Lower leg skin (tissue), 4 donors: Measurements from ENCODE around the gene GSN. TPM values are rescaled to one million over a fixed set of nuclear protein-coding genes. Genes with fewer than 3 reads are reported as not detected.

Experiments
- DNase-seq, 2 donors: peaks; one replicate each; pipeline ENCODE4 v3.0.0-alpha.2; 2019; ENCODE audit warnings: low spot score in 2 of 2
- H3K4me3 ChIP-seq: fragments of 200-600 bp; sonication (generic); 2 replicates; pipeline ENCODE4 v1.5.1; 2017; ENCODE audit warnings: mild to moderate bottlenecking, low read depth; ENCODE audit not compliant: poor library complexity, severe bottlenecking
- CTCF ChIP-seq, 3 donors: fragments of 450-650 bp; IDR thresholded peaks; one replicate each; pipeline ENCODE4 v1.5.1; 2016; ENCODE audit warnings: antibody characterized with exemption in 3 of 3, mild to moderate bottlenecking in 3 of 3, moderate library complexity in 2 of 3
- POLR2A ChIP-seq, 2 donors: fragments of 450-650 bp; IDR thresholded peaks; one replicate each; pipeline ENCODE4 v1.6.1; 2016 to 2017; ENCODE audit warnings: antibody characterized with exemption in 2 of 2, mild to moderate bottlenecking in 1 of 2, moderate library complexity in 1 of 2
- WGBS, 2 donors: methylation state at CpG; one replicate each; pipeline ENCODE4 v1.1.5; 2018; 5-methylcytosine and 5-hydroxymethylcytosine counted together
- intact Hi-C: fragments of 100-400 bp; cut with DNase I; formaldehyde crosslinking; loops from one replicate; pipeline ENCODE4 v1.15.0; 2023; ENCODE audit warnings: low total_unique reads
- total RNA-seq, 4 donors: library from RNA; depleted of rRNA; stranded (reverse); fragments of >200 nt; gene quantifications; one replicate each; pipeline ENCODE4 v1.1.0, GENCODE V29; 2016

GSN gene
- total RNA-seq, 4 donors from 2014 or later, result 835 to 2,031 (median 1,042) TPM

- no peak overlapping the region for H3K4me3 ChIP-seq
- DNase-seq, result peak in 1 of 2 donors; percentile 31
- intact Hi-C loops, result loop anchor here (5.0 kb wide), 1 partner anchor 38 kb away; no protein-coding TSS in a partner anchor
- WGBS, 2 donors, result 88 to 90% methylated on average over 5 of the region's 5 CpGs
- no peak for TF ChIP-seq POLR2A (IDR thresholded peaks at IDR 0.05)
- no peak for TF ChIP-seq CTCF (IDR thresholded peaks at IDR 0.05)
Measured at GRCh38 chr9:121259935-121260334, 8.0 kb upstream of the GSN start.

- 26 to 41% methylated on average over 6 of the region's 6 CpGs for WGBS, 2 donors
- intact Hi-C loops, result no loop called here
- TF ChIP-seq CTCF (IDR thresholded peaks at IDR 0.05) (no peak), POLR2A (IDR thresholded peaks at IDR 0.05) (no peak)
- no peak overlapping the region for H3K4me3 ChIP-seq
- DNase-seq, result peak in 1 of 2 donors; percentile 14
Measured at GRCh38 chr9:121260457-121261106, 7.4 kb upstream of the GSN start.

GRCh38 chr9:121261107-121261460 lies 6.9 kb upstream of the GSN start:
- TF ChIP-seq CTCF (IDR thresholded peaks at IDR 0.05) (no peak), POLR2A (IDR thresholded peaks at IDR 0.05) (no peak)
- no peak overlapping the region for H3K4me3 ChIP-seq
- intact Hi-C loops, result no loop called here
- WGBS, 2 donors, result 34 to 43% methylated on average over 4 of the region's 4 CpGs
- DNase-seq, result peak in 1 of 2 donors; percentile 85

- intact Hi-C loops, result no loop called here
- H3K4me3 ChIP-seq, result no peak overlapping the region
- no peak for DNase-seq
- TF ChIP-seq CTCF (IDR thresholded peaks at IDR 0.05) (no peak), POLR2A (IDR thresholded peaks at IDR 0.05) (no peak)
- WGBS, 2 donors, result 81% methylated on average over 1 of the region's 1 CpG
Measured at GRCh38 chr9:121261755-121262154, 6.2 kb upstream of the GSN start.

GRCh38 chr9:121262423-121262822 lies 5.5 kb upstream of the GSN start:
- peak in 1 of 2 donors; percentile 6 for DNase-seq
- TF ChIP-seq POLR2A (IDR thresholded peaks at IDR 0.05), result no peak
- TF ChIP-seq CTCF (IDR thresholded peaks at IDR 0.05), result no peak
- WGBS, 2 donors, result 79 to 81% methylated on average over 1 of the region's 1 CpG
- intact Hi-C loops, result no loop called here
- no peak overlapping the region for H3K4me3 ChIP-seq

- intact Hi-C loops, result no loop called here
- 80 to 82% methylated on average over 5 of the region's 5 CpGs for WGBS, 2 donors
- H3K4me3 ChIP-seq, result no peak overlapping the region
- TF ChIP-seq CTCF (IDR thresholded peaks at IDR 0.05) (no peak), POLR2A (IDR thresholded peaks at IDR 0.05) (no peak)
- peak in 1 of 2 donors; percentile 7 for DNase-seq
Measured at GRCh38 chr9:121262953-121263352, 5.0 kb upstream of the GSN start.
